GM18861 (cell line): ENCODE data around the gene PSD.

Experiments
- ATAC-seq: cut with Tn5 transposase; IDR thresholded peaks from one replicate; pipeline ENCODE4 v1.9.1; 2021; ENCODE audit not compliant: unreplicated experiment

Gene PSD

DNA sequence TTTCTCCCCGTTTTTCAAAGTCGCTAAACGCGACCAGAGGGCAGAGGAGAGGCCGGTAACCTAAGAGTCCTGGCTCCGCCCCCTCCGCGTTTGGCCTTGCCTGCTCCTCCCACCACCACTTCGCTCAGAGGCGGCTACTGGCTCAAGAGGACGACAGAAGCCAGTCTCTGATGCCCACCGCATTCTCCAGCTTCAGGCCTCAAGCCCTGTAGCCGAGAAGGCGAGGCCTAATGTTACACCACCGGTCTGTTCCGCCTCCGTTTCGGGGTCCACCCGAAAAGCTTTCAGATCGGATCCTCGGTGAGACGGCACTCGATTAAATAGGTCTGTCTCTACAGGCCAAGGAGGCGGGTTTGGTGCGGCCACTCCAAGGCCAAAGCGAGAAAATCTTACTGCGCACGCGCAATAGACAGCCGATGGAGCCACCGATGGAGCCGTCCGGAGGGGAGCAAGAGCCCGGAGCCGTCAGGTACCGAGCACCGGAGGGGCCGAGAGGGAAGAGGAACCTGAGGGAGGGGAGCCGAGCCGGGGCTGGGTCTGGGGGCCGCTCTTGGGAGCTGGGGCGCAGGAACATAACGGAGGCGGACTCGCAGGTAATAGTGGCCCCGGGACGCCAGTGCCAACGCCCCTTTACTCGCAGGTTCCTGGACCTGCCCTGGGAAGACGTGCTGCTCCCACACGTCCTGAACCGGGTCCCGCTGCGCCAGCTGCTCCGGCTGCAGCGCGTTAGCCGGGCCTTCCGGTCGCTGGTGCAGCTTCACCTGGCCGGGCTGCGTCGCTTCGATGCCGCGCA, 2.3 kb upstream of the PSD start, which contains the start of gene FBXL15:
TSS of gene FBXL15 (plus strand) at position 123 of the 793 bp plus-strand sequence. CDS start at position 417, 294 bp downstream.
- peak; percentile 58 for ATAC-seq

DNA sequence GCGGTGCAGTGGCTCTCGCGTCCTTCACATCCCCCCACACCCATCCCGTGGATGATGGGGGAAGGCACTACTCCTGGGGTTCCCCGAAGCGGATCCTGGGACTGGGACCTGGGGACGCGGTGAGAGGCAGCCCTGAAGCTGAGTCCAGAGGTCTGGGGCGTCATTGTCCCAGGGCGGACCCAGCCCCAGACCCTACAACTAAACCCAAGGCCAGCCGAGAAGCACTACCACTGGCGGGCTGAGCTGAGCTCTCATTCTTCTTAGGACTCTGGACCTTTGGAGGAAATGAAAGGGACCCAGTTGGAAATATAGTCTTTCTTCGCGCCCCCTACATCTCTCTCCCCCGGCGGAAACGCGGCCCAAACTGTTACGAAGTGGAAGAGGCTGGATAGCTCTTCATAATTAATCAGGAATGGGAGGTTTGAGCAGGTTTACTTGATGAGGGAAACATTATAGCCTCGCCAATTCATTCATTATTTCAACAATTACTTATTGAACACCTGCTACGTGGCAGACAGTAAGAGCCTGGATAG, 1.7 kb upstream of the PSD start:
- ATAC-seq, result no peak

DNA sequence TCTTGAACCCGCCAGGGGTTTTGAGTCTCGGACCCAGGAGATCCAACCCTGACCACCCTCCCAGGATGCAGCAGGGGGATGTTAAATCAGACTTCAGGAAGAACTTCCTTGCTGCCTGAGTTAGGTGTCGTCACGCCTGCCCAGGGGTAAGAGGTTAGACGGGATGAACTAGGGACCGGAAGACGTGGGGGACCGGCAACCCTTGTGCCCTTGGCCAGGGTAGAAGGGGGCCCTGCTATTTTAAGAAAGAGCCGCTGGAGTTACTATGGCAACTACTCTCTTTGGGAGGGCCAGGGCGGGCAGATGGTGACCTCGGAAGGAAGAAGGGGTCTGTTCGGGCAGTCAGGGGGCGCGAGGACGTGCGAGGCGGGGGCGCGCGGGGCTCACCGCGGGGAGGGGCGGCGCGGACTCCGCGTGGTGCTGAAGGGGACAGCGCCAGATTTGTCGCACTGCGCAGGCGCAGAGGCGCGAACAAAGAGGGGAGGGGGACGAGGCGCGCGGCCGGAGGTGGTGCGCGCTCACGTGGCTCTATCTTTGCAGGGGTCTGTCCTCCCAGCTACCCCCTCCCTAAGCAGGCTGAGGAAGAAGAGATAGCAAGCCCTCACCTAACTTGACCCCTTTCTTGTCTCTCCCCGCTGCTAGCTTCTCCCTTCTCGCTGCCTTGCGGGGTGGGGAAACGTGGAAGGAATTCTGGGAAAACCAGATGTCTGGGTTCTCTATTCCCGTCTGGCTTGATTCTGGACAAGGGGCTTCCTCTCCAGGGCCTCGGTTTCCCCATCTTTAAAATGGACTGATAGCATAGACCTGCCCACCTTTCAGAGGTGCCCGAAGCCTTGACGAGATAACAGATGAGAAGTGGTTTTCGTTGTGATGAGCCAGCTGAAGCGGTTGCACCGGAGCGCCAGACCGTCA, 940 bp upstream of the PSD start:
- ATAC-seq, result no peak

DNA sequence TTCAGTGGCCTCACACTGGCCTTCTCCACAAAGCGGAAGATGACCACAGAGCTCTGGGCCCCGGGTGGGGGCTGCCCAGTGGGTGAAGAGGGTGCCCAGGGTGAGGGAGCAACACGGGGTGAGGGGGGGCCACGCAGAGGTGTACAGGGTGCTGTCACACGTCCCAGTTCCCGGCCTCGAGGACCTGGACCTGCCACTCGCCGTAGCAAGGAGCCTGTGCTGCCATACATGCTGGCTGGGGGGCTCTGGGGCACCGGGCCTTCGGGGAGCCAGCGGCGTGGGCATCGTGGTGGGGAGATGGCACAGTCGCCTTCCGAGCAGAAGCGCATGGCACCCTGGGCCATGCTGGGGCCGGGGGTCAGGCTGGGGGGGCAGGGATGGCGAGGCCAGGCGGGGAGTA, 1.9 kb downstream of the PSD start:
- no peak for ATAC-seq

DNA sequence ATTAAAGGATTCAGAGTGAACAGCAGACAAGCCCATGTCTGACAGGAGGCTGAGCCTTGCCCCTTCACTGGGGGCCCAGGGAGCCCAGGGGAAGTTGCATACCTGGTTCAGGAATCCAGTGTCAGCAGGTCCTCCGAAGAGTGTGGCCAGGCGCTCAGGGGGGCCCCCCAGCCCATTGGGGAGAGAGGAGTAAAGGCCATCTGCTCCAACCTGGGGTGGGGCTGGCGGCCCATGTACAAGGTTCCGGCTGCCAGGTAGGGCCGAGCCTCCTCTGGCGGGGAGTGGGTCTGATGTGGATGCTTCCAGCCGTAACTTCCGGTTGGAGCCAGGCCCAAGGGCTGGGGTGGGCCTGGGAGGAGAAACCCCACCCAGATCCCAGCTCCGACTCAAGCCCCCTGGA, 2.3 kb downstream of the PSD start:
- no peak for ATAC-seq

DNA sequence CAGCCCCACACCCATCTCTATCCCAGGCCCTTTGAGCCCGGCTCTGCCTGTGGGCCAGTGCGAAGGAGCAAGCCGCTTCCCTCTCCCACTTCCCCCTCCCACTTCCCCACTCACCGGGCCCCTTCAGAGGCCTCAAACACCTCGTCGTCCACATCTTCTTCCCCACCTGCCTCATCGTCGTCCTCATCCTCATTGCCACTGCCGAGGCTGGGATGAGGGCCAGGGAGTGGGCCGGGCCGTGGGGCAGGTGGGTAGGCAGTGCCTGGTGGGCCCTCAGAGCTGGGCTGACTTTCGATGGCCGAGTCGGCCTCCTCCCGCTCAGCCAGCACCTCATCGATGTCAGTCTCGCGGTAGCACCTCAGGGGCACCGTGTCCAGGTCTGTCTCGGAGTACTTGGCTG, 3.8 kb downstream of the PSD start:
- no peak for ATAC-seq

DNA sequence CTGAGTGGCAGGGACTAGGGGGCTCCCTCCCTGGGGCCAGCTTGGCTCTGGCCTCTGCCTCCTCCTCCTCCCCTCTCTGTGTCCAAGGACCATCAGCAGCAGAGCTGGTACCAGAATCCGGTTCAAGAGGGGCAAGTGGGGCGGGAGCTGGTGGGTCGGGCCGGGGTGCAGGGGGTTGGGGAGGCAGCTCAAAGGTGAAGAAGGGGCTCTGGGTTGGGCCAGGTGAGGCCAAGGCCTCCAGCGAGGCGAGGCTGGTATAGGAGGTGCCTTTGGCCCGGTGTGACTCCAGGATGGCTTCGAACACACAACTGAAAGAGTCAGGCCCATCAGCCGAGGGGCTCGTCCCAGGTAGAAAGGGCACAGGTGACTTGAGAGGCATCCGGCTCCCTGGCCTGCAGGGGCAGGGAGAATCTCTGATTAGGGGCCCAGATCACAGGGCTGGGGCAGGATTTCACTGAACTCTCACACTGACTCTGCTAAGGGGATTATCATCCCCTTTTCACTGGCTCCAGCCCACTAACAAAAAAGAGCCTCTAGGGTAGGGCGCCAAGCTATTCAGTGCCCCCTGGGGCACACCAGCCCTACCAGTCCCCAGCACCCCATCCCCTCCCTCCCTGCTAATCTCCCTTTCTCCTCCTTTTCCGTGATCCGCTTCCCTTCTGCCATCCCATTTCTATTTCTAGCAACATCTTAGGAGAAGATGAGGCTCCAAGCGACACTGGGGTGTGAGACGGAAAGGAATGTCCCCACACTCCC, 4.6 kb downstream of the PSD start:
- no peak for ATAC-seq

DNA sequence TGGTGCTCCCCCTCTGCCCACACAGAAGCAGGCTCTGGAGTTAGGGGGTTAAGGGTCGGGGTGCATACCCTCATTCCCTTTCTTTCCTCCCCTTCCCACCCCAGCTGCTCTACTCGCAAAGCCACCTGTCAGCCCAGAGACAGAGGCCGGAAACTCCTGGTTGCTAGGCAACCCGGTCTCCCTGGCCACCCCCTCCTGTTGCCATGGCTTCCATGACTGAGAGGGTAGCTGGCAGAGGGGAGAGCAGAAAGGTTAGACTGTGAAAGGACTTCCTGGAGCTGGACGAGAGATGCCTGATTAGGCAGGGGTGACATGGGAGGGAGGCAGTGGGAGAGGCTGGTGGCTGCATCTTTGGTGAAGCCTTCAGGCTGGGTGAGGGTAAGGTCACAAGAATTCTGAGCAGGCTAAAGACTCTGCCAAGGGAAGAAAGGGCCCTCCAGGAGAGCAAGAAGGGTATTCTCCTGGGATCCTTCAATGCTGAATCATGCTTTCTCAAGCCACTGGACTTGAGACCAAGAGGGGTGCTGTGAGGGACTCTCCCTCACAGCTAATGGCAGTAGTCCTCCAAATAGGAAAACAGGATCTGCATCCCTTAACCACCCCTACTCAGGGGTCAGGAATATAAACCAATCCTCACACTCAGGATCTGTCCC, 5.4 kb downstream of the PSD start:
- no peak for ATAC-seq

DNA sequence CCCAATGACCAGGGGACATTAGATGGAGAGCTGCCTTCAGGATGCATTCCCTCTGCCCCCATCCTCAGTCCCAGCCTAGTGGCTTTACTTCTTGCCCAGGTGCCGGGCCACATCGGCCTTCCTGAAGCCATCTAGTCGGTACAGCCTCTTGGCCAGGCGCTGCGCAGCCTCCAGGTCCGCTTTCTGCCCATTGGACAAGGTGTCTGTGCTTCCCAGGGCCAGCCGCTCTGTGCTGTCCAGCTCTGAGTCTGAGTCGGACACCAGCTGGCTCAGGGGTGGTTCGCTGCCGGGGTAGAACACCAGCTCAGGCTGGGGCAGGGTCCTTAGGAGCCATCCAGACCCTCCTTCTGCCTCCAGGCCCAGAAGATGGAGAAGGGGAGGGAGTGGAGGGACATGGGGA, 6.3 kb downstream of the PSD start:
- no peak for ATAC-seq

DNA sequence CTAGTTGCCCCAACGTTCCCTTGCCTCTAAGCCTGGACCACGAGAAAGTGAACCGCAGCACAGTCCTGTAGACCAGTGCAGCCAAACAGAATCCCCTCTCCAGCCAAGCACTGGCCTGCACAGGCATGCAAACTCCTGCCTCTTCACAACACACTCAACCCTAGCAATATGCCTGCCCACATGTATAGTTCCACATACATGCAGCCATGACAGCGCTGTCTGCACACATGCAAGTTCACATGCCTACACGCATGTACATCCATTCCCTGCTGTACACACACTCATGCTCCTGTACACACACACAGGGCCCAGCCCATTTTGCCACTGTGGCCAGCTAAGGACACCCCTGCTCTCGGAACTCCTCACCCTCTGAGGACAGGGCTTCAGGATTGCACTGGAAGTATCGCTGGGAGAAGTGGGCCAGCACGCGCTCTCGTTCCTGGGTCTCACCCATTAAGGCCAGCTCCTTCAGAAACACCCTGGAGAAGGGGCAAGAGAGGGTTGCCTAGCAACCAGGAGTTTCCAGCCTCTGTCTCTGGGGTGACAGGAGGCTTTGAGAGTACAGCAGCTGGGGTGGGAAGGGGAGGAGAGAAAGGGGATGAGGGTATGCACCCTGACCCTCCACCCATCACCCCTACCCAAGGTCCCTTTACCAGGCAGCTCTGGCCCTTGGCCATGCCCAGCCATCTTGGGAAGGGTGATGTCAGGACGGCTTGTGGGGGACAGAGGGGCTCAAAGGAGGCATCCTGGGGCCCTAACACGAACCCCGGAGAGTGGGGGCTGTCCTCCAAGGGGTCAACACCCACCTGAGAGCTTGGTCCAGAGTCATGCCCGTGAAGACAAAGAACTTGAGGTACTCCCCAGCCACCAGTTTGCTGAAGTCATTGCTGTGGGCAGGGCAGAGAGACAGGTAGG, 7.0 kb downstream of the PSD start:
- ATAC-seq, result no peak

DNA sequence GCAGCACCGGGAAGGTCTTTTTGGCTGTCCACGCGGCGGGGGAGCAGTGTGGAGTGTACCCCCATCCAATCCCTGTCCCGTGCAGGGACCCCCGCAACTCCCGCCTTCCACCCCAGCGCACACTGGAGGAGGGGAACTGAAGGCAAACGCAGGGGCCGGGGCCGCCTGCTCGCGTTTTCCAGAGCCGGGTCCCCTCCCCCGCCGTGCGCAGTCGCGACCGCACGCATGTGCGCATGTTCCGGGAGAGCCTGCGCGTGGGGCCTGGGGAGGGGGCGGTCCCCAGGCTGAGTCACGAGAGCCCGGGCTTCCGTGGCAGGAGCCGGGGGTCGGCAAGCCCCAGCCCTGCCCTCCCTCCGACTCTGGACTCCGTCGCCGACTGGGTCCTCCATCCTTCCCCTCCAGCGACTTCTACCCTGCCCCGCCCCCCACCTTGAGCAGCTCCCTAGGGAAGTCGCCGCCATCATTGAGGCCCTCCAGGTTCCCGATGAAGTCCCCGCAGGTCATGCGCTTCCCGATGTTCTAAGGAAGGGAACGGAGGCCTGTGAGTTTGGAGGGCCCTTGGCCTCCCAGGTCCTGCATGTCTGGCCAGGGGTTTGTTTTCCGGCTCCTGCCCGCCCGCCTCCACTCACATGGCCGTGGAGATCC, 8.0 kb downstream of the PSD start:
- ATAC-seq, result no peak

DNA sequence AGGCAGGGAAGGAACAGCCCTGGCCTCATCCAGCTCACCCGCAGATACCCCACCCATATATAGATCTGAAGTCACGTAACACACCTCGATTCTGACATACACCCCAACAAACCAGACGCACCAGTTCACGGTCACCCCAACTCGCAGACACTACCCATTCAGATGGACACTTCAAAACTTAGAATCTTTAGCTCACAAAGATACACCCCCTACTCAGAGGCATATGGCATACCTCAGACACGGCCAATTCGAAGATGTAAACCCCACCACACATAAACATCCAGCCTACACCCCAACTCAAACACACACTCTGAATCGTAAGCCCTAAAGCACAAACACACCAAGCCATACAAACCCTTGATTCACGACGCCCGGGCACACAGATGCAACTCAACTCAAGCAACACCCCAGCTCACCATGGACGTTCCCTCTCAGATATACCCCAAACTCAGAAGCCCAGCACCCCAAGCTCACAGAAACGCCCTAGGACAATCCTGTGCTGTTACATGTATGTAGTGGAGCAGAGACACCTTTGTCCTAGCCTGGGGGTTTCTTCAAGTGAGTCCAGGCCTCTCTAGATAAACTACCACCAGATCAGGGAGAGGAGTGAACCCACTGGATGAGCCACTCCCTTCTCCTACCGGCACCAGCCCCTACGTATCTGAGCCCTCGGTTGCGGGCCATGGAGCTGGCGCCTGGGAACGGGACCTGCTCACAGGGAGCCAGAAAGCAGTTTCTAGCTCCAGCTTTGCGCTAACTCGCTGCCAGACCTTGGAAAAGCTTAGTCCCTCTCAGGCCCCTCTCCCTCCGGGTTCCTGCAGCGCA, 8.8 kb downstream of the PSD start:
- no peak for ATAC-seq

DNA sequence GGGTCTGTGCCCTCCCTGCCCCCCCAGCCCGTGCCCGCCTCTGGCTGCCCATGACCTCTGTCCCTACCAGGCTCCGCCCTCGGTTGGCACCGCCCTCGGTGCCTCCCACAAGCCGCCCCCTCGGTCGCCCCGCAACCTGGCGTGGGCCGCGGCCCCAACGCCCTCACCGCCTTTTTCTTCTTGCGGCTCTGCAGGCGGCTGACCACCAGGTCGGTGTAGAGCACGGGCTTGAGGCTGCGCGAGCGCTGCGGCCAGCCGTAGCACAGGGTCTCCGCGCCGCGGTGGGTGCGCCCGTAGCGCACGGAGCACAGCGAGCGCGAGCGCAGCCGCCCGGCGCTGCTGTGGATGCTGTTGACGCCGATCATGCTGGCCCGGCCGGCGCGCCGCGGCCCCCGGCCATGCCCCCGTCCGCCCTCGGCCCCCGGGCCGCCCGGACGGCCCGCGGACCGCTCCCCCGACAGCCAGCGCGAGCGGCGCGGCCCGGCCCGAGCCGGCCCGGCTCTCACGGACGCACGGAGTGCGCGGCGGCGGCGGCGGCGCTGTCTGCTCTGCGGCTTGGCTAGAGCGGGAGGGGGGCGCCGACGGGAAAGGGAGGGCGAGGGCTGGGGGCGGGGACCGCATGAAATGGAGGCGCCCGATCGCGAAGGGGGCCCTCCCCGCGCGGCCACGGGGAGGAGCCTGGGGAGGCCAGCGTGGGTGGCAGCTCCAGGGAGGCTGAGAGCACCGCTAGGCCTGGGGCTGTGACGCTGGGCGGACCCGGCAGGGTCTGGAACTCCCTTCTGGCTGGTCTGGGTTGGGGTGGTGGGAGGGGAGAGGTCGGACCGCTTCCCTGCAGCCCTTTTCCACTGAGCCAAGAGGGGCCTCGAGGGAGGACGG, 9.6 kb downstream of the PSD start:
- ATAC-seq, result no peak

DNA sequence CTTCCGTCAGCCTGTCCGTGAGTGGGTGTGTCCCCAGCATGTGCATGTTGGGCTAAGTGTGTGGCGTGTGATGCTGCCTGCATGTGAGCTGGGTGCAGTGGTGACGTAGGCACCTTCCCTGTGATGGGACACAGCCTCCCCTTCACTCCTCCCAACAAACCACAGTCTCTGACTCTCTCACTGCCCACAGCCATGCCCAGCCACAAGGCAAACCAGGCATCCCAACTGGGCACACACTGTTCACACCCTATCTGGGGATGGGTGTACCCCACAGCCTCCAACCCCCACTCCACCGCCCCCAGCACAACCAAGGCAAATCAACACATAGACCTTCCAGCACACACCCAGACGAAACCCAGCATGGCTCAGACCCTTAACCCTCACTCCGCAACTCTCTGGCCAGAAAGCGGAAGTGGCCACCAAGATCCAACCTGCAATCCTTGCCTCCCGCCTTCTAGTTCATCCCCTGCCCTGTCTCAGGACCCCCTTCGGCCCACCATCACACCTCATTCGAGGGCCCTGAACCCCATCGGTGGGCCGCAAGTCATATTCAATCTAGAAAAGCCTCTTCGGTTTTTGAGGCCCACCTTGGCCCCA, 10.4 kb downstream of the PSD start:
- ATAC-seq, result no peak

DNA sequence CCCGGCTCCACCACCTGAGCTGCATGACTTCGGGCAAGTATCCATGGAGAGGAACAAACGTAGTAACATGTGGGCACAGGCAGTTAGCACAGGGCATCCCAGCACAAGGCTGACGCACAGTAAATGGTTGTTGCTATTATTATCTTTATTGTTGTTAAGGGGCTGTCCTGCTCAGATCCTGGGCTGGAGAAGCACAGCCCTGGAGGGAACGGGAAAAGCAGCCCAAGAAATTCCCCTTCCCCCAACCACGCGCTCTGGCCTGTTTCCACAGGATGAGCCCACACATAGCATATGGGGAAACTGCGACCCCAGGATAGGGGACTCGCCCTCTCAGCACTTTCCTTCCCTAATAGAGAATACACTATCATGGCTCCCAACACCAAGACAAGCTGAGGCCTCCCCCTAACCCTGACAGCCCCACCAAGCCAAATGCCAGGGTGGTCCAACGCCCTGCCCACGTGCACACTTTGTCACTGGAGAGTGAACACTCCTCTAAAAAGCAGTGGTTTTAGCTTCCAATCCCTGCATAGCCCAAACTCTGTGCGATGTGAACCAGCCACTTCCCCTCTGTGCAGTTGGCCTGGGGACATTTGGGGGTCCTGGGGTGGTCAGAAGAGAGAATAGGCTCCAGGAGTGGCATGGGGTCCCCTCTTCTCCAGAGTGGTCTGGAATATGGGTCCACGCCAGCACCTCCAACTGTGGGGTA, 11.0 kb downstream of the PSD start:
- ATAC-seq, result no peak

DNA sequence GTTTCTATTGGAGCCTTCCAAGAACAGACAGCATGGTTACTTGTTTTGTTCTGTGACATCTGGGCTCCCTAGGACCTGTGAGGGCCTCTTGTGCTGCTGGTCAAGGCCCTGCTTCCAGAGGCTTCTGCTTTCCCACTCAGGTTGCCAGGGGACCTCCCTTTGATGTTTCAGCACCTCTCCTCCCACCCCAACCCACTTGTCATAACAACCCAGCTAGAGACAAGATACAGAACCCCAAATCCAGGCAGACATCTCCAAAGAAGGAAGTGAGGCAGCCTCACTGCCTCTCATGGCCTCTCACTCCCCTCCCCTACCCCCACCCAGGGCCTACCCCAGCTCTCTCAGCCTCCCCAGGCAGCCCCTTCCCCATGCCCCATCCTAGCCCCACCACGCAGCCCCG, 11.8 kb downstream of the PSD start:
- ATAC-seq, result no peak
